Vagina (tissue), 2 donors: Measurements from ENCODE around the gene DNAH10. TPM values are rescaled to one million over a fixed set of nuclear protein-coding genes. Genes with fewer than 3 reads are reported as not detected.

ENCODE experiments used
- DNase-seq, 2 donors: peaks; one replicate each; pipeline ENCODE4 v3.0.0-alpha.2; 2017; ENCODE audit errors: extremely low spot score in 2 of 2
- H3K27ac ChIP-seq: fragments of 200-600 bp; sonication (generic); one replicate; pipeline ENCODE4 v1.5.1; 2019
- H3K27me3 ChIP-seq: fragments of 200-600 bp; sonication (generic); one replicate; pipeline ENCODE4 v1.5.1; 2019
- H3K36me3 ChIP-seq, 2 donors: fragments of 200-600 bp; sonication (generic); one replicate each; pipeline ENCODE4 v1.5.1; 2017 to 2019
- H3K4me1 ChIP-seq: fragments of 200-600 bp; sonication (generic); one replicate; pipeline ENCODE4 v1.5.1; 2019
- H3K4me3 ChIP-seq, 2 donors: fragments of 200-600 bp; sonication (generic); 1 replicate in 1 of 2; 2 replicates in 1 of 2; pipeline ENCODE4 v1.5.1; 2016 to 2019
- H3K9me3 ChIP-seq: fragments of 200-600 bp; sonication (generic); one replicate; pipeline ENCODE4 v1.5.1; 2019
- POLR2A ChIP-seq, 2 donors: fragments of 450-650 bp; IDR thresholded peaks; one replicate each; pipeline ENCODE4 v1.6.1; 2017; ENCODE audit warnings: antibody characterized with exemption in 2 of 2, mild to moderate bottlenecking in 2 of 2, moderate library complexity in 2 of 2
- POLR2AphosphoS5 ChIP-seq, 2 donors: sonication (generic); formaldehyde crosslinking; IDR thresholded peaks; one replicate each; pipeline ENCODE4 v1.9.0; 2017; ENCODE audit warnings: antibody characterized with exemption in 2 of 2, mild to moderate bottlenecking in 2 of 2, low read depth in 1 of 2; ENCODE audit not compliant: insufficient read depth in 1 of 2
- intact Hi-C: fragments of 100-400 bp; cut with DNase I; formaldehyde crosslinking; loops from one replicate; pipeline ENCODE4 v1.15.1; 2023
- total RNA-seq: library from RNA; depleted of rRNA; stranded (reverse); fragments of >200 nt; gene quantifications from one replicate; pipeline ENCODE4 v1.2.3, GENCODE V29; 2016
- TF ChIP-seq, protein P1 (sequence below), 3 experiments: fragments of 450-650 bp in 2 of 3; fragments of 200-600 bp in 1 of 3; sonication (generic) in 1 of 3; IDR thresholded peaks; one replicate each; pipeline ENCODE4 v1.5.1; 2017 to 2019; ENCODE audit warnings: antibody characterized with exemption in 3 of 3, mild to moderate bottlenecking in 2 of 3, moderate library complexity in 2 of 3

Gene DNAH10
- total RNA-seq, 1 donor from 2014 or later: not detected

DNA sequence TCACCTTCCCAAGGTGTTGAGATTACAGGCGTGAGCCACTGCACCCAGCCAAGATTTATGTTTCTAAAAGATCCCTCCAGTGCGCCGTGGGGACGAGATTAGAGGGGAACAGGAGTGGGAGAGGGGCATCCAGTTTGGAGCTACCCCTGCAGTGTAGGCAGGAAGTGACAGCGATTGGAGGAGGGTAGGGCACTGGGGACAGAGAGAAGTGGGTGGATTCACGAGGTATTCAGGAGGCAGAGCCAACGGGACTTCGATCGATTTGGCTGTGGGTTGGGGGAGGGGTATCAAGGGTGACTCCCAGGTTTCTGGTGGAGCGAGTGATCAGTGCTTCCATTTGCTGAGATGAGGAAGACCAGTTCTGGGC lies 128.4 kb downstream of the DNAH10 start:
- no peaks in the 10 kb centered on the region for H3K4me1 ChIP-seq
- H3K9me3 ChIP-seq: no peaks in the 10 kb centered on the region
- H3K27ac ChIP-seq: no peak overlapping the region
- TF ChIP-seq POLR2A (IDR thresholded peaks at IDR 0.05) (no peak), POLR2AphosphoS5 (IDR thresholded peaks at IDR 0.05; ENCODE audit: insufficient read depth in 1 of 2, low read depth in 1 of 2) (no peak)
- TF ChIP-seq, protein P1, sequence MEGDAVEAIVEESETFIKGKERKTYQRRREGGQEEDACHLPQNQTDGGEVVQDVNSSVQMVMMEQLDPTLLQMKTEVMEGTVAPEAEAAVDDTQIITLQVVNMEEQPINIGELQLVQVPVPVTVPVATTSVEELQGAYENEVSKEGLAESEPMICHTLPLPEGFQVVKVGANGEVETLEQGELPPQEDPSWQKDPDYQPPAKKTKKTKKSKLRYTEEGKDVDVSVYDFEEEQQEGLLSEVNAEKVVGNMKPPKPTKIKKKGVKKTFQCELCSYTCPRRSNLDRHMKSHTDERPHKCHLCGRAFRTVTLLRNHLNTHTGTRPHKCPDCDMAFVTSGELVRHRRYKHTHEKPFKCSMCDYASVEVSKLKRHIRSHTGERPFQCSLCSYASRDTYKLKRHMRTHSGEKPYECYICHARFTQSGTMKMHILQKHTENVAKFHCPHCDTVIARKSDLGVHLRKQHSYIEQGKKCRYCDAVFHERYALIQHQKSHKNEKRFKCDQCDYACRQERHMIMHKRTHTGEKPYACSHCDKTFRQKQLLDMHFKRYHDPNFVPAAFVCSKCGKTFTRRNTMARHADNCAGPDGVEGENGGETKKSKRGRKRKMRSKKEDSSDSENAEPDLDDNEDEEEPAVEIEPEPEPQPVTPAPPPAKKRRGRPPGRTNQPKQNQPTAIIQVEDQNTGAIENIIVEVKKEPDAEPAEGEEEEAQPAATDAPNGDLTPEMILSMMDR (IDR thresholded peaks at IDR 0.05): no peak
- no peaks in the 10 kb centered on the region for H3K36me3 ChIP-seq
- intact Hi-C loops: no loop called here
- no peak overlapping the region for H3K4me3 ChIP-seq
- H3K27me3 ChIP-seq: no peaks in the 10 kb centered on the region
- DNase-seq: no peak

- intact Hi-C loops: no loop called here
- DNase-seq: no peak
- Histone ChIP-seq H3K27me3 (no peaks in the 10 kb centered on the region), H3K27ac (no peak overlapping the region), H3K9me3 (no peaks in the 10 kb centered on the region), H3K4me3 (no peak overlapping the region), H3K36me3 (no peaks in the 10 kb centered on the region), H3K4me1 (no peaks in the 10 kb centered on the region)
- no peak for TF ChIP-seq POLR2A (IDR thresholded peaks at IDR 0.05)
- TF ChIP-seq POLR2AphosphoS5 (IDR thresholded peaks at IDR 0.05; ENCODE audit: insufficient read depth in 1 of 2, low read depth in 1 of 2): no peak
- TF ChIP-seq, protein P1 (IDR thresholded peaks at IDR 0.05): no peak
Observed at GRCh38 chr12:123891011-123891410, 128.9 kb downstream of the DNAH10 start.

DNA sequence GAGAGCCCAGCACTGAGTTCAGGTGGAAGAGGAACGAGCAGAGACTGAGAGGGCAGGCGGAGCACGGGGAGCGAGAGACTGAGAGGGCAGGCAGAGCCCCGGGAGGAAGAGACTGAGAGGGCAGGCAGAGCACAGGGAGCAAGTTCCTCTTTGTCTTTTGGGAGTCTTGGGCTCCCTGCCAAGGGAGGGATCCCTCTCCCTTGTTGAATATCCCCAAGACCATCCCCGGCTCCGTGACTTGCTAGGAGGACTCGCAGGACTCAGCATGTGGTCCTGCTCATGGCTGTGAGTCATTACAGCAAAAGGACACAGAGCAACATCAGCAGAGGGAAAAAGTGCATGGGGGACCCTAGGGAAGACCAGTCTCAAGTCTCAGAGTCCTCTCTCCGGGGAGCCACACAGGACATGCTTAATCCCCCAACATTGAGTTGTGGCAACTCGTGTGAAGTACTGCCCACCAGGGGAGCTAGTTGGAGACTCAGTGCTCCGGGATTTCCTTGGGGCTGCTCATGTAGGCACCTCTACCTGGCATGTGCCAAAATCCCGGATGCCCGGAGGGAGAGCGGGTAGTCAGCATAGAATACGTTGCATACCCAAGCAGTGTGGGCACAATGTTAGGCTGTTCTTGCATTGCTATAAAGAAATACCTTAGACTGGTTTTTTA lies 129.5 kb downstream of the DNAH10 start:
- H3K4me3 ChIP-seq: no peak overlapping the region
- H3K27ac ChIP-seq: no peak overlapping the region
- H3K9me3 ChIP-seq: no peaks in the 10 kb centered on the region
- H3K27me3 ChIP-seq: no peaks in the 10 kb centered on the region
- TF ChIP-seq POLR2AphosphoS5 (IDR thresholded peaks at IDR 0.05; ENCODE audit: insufficient read depth in 1 of 2, low read depth in 1 of 2) (no peak), POLR2A (IDR thresholded peaks at IDR 0.05) (no peak)
- TF ChIP-seq, protein P1 (IDR thresholded peaks at IDR 0.05): no peak
- no peaks in the 10 kb centered on the region for H3K36me3 ChIP-seq
- no peaks in the 10 kb centered on the region for H3K4me1 ChIP-seq
- intact Hi-C loops: no loop called here
- no peak for DNase-seq

- Histone ChIP-seq H3K4me1 (no peaks in the 10 kb centered on the region), H3K27ac (no peak overlapping the region), H3K36me3 (no peaks in the 10 kb centered on the region), H3K9me3 (no peaks in the 10 kb centered on the region), H3K27me3 (no peaks in the 10 kb centered on the region), H3K4me3 (no peak overlapping the region)
- TF ChIP-seq POLR2A (IDR thresholded peaks at IDR 0.05) (no peak), POLR2AphosphoS5 (IDR thresholded peaks at IDR 0.05; ENCODE audit: insufficient read depth in 1 of 2, low read depth in 1 of 2) (no peak)
- TF ChIP-seq, protein P1 (IDR thresholded peaks at IDR 0.05): no peak
- intact Hi-C loops: no loop called here
- DNase-seq: no peak
Observed at GRCh38 chr12:123892180-123892559, 130.1 kb downstream of the DNAH10 start.

DNA sequence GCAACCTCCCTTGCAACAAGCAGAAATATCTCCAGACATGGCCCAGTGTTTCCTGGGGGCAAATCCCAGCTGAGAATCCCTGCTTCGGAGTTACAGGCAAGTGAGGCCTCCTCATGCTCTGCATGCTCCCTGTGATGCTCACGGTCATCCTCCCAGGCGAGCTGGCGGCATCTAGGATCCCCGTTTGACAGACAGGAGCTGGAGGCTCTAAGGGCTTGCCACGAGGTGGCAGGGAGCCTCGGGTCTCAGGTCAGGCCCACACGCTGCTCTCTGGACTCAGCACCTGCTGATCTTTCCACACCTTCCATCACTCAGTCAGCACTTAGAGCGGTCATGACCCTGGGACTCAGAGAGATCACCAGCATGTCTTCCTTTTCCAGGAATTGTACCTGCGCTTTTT lies 130.8 kb downstream of the DNAH10 start:
- Histone ChIP-seq H3K27me3 (no peaks in the 10 kb centered on the region), H3K27ac (no peak overlapping the region), H3K9me3 (no peaks in the 10 kb centered on the region), H3K36me3 (no peaks in the 10 kb centered on the region), H3K4me1 (no peaks in the 10 kb centered on the region), H3K4me3 (no peak overlapping the region)
- no peak for TF ChIP-seq POLR2A (IDR thresholded peaks at IDR 0.05)
- TF ChIP-seq POLR2AphosphoS5 (IDR thresholded peaks at IDR 0.05; ENCODE audit: insufficient read depth in 1 of 2, low read depth in 1 of 2): no peak
- no peak for DNase-seq
- intact Hi-C loops: no loop called here
